AG04450 (cell line): Measurements from ENCODE around the gene PAQR6. TPM values are rescaled to one million over a fixed set of nuclear protein-coding genes. Genes with fewer than 3 reads are reported as not detected.

Source experiments
- CTCF ChIA-PET: fragments of 300-600, 350-600 bp; formaldehyde crosslinking; extraction: SDS; loops from one replicate; lab custom pipeline; 2022; ENCODE audit warnings: antibody characterized with exemption, inconsistent platforms; lab: Charles Lee
- POLR2A ChIA-PET: fragments of 350-600 bp; formaldehyde crosslinking; extraction: SDS; loops from one replicate; lab custom pipeline; 2021; ENCODE audit warnings: antibody characterized with exemption, inconsistent platforms; lab: Yijun Ruan, JAX
- DNase-seq: peaks from one replicate; pipeline ENCODE4 v3.0.0-alpha.2; 2011; ENCODE audit warnings: low read depth, low spot score
- H3K27ac ChIP-seq: one replicate; pipeline ENCODE4 v1.5.1; 2012; ENCODE audit warnings: low read depth, low read length, control low read depth
- H3K27me3 ChIP-seq: one replicate; pipeline ENCODE4 v1.6.0; 2012; ENCODE audit warnings: low read length; ENCODE audit not compliant: control insufficient read depth, insufficient read depth
- H3K4me3 ChIP-seq: 2 replicates; pipeline ENCODE4 v1.5.1; 2011; ENCODE audit warnings: mild to moderate bottlenecking, low read depth, low read length, control low read depth
- H3K9me3 ChIP-seq: 2 replicates; pipeline ENCODE4 v1.5.1; 2012; ENCODE audit warnings: low read length; ENCODE audit not compliant: control insufficient read depth, insufficient read depth
- polyA plus RNA-seq: library from polyadenylated mRNA; depleted of rRNA; stranded (reverse); fragments of >200 nt; gene quantifications from 2 replicates; pipeline ENCODE4 v1.2.3, GENCODE V29; 2011
- TF ChIP-seq, protein P1 (sequence below): IDR thresholded peaks from 2 replicates; pipeline ENCODE4 v1.5.1; 2011; ENCODE audit warnings: low read depth, low read length, control low read depth, inconsistent platforms

The PAQR6 gene
- polyA plus RNA-seq, 1 experiment: 0.26 TPM

DNA sequence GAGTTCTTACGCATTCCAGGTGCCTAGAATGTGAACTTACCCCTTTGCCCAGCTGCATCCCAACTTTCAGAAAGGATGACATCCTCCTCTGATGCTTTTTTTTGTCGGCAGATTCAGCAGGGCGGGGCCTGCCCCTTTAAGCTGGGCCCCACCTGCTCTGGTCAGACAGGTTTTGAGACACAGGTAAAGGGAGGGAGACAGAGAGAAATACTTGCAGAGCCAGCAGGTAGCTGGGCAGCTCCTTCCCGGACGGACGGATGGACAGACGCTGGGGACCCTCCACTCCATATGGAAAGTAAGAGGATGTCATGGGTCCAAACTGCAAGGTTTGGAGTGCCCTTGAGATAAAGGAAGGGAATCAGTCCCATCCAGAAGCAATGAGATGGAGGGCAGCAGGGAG, 36.3 kb upstream of the PAQR6 start, which contains the start of gene TMEM79:
TMEM79 (plus strand) TSS at position 214 of the 400 bp plus-strand sequence. CDS start 902 bp downstream, outside the sequence.
- peak within 1 kb of the TSS; percentile 47 for H3K27ac ChIP-seq
- CTCF ChIA-PET: interaction anchor here (2.5 kb wide), 1 partner anchor 35 kb away, joined by 14 read pairs; no protein-coding TSS in a partner anchor
- TF ChIP-seq, protein P1, sequence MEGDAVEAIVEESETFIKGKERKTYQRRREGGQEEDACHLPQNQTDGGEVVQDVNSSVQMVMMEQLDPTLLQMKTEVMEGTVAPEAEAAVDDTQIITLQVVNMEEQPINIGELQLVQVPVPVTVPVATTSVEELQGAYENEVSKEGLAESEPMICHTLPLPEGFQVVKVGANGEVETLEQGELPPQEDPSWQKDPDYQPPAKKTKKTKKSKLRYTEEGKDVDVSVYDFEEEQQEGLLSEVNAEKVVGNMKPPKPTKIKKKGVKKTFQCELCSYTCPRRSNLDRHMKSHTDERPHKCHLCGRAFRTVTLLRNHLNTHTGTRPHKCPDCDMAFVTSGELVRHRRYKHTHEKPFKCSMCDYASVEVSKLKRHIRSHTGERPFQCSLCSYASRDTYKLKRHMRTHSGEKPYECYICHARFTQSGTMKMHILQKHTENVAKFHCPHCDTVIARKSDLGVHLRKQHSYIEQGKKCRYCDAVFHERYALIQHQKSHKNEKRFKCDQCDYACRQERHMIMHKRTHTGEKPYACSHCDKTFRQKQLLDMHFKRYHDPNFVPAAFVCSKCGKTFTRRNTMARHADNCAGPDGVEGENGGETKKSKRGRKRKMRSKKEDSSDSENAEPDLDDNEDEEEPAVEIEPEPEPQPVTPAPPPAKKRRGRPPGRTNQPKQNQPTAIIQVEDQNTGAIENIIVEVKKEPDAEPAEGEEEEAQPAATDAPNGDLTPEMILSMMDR: no peak
- DNase-seq: no peak
- peak within 1 kb of the TSS; percentile 95 for H3K4me3 ChIP-seq
- POLR2A ChIA-PET: no interaction called here
- no peaks in the 10 kb centered on the region for H3K27me3 ChIP-seq
- H3K9me3 ChIP-seq: no peaks in the 10 kb centered on the region

DNA sequence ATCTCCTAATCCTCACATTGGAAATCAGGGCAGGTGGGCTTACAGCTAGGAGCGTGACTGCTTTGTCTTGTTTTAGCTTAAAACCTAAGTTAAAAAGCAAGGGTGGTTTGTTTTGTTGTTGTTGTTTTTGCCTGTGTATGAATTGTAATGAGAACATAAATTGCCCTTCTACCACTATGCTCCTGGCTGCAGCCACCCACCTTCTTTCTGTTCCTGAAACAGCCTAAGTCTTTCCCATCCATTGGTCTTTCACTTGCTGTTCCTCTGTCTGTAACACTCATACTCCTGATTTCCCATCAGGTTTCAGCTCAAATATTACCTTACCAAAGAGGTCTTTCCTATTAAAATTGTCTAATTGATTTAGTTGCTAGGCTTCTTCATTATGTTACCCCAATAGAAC, 35.7 kb upstream of the PAQR6 start:
- ChIA-PET POLR2A (interaction anchor here (1.2 to 2.5 kb wide), 5 partner anchors 8 to 102 kb away, joined by 4 to 14 read pairs (median 6); partner anchors contain the start of gene GLMP), CTCF (interaction anchor here (1.0 to 2.5 kb wide), 3 partner anchors 34 to 187 kb away, joined by 3 to 14 read pairs (median 4); no protein-coding TSS in a partner anchor)

DNA sequence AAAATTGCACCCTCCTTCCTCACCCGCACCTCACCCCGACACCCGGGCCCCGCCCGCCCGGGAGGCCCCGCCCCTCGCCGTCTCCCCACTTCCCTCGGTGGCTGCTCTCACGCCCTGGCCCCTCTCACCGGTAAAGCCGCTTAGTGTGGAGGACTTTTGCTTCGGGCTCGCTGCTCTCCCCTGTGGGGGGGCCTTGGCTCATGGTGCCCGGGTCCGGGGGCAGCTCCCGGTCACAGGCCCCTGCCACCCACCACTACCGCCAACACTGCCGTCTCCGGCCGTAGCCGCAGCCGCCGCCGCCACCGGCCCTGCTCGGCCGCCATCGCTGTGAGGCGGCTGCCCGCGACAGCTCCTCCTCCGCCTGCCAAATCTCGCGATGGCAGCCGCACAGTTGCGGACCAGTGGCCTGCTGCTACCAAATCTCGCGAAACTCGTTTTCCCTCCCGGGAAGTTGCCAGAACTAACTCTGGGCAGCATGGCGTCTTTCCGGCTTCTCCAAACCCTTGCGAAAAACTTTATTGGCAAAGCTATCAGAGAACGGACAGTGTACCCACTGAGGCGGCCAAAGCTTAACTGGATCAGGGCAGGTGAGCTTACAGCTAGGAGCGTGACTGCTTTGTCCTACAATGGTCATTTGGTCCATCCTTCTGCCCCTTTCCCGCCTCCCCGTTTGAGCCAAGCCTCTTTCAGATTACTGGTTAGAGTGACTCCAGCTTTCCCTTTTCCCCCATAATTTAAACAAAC, 34.8 kb upstream of the PAQR6 start, which contains the start of gene SMG5:
SMG5 (minus strand) TSS at position 347 of the 744 bp plus-strand sequence; CDS start at position 202, 145 bp downstream.
- no peaks in the 10 kb centered on the region for H3K9me3 ChIP-seq
- CTCF ChIA-PET: interaction anchor here (0.9 to 2.5 kb wide), 6 partner anchors 35 to 186 kb away, joined by 3 to 14 read pairs (median 6); no protein-coding TSS in a partner anchor
- POLR2A ChIA-PET: interaction anchor here (0.6 to 2.5 kb wide), 13 partner anchors 9 to 218 kb away, joined by 3 to 14 read pairs (median 4); partner anchors contain the start of genes GLMP, MEF2D and PMF1
- H3K27ac ChIP-seq: peak within 1 kb of the TSS; percentile 68
- peak within 1 kb of the TSS; percentile 95 for H3K4me3 ChIP-seq
- H3K27me3 ChIP-seq: no peaks in the 10 kb centered on the region
- peak; percentile 97 for DNase-seq
- TF ChIP-seq, protein P1: no peak

More for the DNA sequence above, 35.7 kb upstream of the PAQR6 start:
- H3K9me3 ChIP-seq: no peaks in the 10 kb centered on the region
- TF ChIP-seq, protein P1: no peak
- no peak overlapping the region for H3K27ac ChIP-seq
- H3K27me3 ChIP-seq: no peaks in the 10 kb centered on the region
- no peak for DNase-seq
- H3K4me3 ChIP-seq: peak overlapping the region; percentile 95

- ChIA-PET CTCF (interaction anchor here (0.9 to 2.5 kb wide), 4 partner anchors 37 to 164 kb away, joined by 3 to 14 read pairs (median 8); no protein-coding TSS in a partner anchor), POLR2A (interaction anchor here (0.6 to 2.5 kb wide), 11 partner anchors 10 to 104 kb away, joined by 3 to 14 read pairs (median 5); partner anchors contain the start of genes GLMP and PMF1)
- Histone ChIP-seq H3K27me3 (no peaks in the 10 kb centered on the region), H3K9me3 (no peaks in the 10 kb centered on the region), H3K4me3 (peak overlapping the region; percentile 95), H3K27ac (peak overlapping the region; percentile 68)
- no peak for DNase-seq
- TF ChIP-seq, protein P1: no peak
Measured at GRCh38 chr1:156281693-156282478, 34.0 kb upstream of the PAQR6 start.
